Urothelium cell line (cell line): ENCODE data around the gene SLC9A4.

ENCODE experiments used
- DNase-seq: peaks from one replicate; pipeline ENCODE4 v3.0.0; 2011; ENCODE audit warnings: low spot score, mixed read lengths
- FAIRE-seq: peaks from 2 replicates; lab custom pipeline; 2011; peaks lifted over from hg19 to GRCh38; lab: Jason Lieb, UNC

The SLC9A4 gene

DNA sequence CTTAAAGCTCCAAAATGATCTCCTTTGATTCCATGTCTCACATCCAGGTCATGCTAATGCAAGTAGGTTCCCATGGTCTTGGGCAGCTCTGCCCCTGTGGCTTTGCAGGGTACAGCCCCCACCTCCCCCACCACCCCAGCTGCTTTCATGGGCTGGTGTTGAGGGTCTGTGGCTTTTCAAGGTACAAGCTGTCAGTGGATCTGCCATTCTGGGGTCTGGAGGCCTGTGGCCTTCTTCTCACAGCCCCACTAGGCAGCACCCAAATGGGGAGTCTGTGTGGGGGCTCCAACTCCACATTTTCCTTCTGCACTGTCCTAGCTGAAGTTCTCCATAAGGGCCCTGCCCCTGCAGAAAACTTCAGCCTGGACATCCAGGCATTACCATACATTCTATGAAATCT, 19.0 kb downstream of the SLC9A4 start:
- DNase-seq (no peak), FAIRE-seq (no peak)

DNA sequence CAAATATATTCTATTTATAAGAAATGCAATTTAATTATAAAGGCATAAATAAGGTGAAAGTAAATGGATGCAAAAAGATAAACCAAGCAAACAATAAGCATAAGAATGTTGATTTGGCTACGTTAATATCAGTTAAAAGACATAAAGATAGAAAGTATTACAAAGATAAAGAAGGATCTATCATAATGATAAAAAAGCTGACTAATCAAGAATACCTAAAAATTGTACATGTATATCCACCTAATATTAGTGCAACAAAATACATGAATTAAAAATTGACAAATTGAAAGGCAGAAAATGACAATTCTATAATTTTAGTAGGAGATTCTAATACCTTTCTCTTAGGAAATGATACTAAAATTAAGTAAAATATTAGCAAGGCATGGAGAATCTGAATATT, 21.5 kb downstream of the SLC9A4 start:
- DNase-seq, result no peak
- no peak for FAIRE-seq

DNA sequence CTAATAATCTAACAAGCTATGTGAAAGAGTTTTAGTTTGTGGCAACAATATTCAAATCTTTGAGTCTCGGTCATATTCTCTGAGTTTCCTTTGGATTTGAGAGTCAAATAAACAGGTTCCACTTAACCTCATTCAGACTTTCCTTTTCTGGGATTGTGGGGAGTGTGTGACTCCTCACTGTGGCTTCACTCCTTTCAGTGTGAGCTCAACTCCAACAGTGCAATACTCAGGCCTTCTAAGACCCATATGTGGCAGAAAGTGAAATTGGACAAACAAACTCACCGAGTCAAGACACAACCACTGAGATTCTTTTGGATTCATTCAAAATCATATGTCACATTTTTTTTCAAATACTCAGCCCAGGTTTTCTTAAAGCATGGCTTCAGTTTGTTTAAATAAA, 25.4 kb downstream of the SLC9A4 start:
- DNase-seq, result no peak
- no peak for FAIRE-seq

DNA sequence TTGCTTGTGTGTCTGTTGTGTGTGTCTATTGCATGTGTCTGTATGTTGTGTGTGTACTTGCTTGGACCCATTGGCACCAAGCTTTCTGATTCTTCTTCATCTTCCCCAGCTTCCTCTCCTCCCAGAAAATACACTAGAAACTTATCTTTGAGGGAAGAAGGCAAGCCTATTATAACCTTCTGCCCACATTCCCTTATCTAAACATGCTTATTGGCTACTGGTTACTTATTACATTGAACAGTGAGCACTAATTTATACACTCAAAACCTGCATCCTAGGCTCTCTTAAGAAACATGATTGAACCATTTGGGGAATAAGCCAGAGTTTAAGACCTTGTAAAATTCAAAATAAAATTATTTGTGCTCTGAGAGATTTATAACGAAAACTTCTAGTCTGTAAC, 26.5 kb downstream of the SLC9A4 start:
- FAIRE-seq (no peak), DNase-seq (no peak)

DNA sequence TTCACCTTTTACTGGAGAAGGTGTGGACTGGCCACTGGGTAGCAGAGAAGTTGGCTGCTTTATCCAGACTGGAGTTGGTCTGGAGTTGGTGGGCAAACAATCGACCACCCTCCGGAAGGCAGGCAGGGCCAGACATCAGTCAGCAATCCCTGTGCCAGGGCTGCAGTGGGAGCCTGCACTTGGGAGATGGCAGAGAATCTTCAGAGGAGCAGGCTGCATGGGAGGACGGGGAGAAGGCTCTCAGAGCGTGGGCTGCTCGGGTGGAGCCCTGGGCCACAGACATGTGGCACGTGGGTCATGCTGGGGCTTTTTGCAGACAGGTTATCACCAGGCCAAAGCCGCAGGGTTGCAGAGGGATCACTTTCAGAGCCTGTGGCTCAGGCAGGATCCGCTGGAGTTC, 29.6 kb downstream of the SLC9A4 start:
- DNase-seq, result no peak
- FAIRE-seq, result no peak

DNA sequence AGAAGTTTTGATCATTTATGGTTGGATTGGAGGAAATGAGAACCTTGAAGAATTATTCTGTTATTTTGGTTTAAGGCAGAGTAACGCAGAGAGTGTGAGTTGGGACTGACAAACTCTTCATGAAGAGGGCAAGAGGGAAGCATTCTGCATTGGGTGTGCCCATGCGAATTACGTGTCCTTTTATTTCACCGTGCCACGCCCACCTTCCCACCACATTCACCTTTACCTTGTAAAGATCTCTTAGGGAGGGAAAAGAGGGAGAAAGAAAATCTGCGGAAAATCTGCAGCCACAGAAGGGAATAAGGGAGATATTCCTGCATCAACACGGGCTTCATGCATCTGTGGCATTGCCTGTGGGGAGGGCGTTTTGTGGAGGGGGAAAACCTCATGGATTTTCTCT, 31.8 kb downstream of the SLC9A4 start:
- DNase-seq (no peak), FAIRE-seq (no peak)

DNA sequence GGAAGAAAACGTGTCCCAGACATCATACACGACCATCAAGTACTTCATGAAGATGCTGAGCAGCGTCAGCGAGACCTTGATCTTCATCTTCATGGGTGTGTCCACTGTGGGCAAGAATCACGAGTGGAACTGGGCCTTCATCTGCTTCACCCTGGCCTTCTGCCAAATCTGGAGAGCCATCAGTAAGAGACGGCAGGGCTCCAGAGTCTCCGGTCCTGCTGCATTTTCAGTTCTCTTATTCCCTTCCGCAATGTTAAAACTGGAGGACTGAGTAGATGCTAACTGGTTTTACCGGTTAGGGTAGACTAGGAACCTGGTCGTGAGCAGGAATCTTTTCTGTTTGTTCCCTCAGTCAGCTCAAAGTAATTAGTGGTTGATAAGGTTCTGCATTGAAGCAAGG, 32.3 kb downstream of the SLC9A4 start:
- FAIRE-seq (no peak), DNase-seq (no peak)

DNA sequence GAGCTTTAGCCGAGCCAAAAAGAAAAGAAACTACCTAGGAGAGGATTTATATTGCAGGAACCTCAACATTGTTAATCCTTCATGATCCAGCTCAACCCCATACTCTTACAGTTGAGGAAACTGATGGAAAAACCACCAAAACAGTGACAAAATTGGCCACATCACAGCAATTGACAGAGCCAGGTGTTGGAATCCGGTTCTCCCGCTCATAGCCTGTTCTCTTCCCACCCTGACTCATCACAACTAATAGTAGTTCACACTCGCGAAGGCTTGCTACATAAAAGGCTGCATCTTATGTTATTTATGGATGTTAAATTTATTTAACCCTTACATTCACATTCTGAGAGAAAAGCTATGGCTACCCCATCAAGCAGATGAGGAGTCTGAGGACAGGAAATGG, 33.7 kb downstream of the SLC9A4 start:
- FAIRE-seq (no peak), DNase-seq (no peak)

DNA sequence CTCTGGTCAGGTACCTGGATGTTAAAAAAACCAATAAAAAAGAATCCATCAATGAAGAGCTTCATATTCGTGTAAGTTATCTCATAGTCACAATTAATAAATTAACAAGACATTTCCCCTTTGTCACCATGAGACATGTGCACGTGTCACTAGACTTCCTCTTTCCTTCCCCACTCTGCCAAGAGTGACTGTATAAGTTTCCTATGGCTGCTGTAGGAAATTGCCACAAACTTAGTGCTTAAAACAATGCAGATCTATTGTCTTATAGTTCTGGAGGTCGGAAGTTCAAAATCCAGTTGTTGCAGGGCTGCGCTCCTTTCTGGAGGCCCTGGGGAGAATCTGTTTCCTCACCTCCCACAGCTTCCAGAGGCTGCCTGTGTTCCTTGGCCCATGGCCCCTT, 35.8 kb downstream of the SLC9A4 start:
- DNase-seq (no peak), FAIRE-seq (no peak)

DNA sequence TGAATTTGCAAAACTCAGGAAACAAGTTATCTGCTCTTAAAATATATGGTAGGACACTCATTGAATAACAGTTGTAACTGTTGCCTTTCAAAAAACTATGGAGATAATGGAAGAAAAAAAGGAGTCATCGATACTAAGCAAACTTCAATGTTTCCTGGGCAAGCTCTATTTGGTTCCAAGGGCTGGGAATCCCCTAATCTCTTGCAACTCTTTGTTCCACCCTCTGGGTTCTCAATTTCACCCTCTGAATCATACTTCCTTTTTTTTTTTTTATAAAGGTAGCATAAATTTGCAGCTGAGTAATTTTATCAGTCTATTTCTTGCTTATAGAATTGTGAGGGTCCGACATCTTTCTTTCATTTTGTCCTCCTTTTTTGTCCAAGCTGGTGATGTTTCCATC, 36.7 kb downstream of the SLC9A4 start:
- FAIRE-seq, result no peak
- DNase-seq, result no peak

DNA sequence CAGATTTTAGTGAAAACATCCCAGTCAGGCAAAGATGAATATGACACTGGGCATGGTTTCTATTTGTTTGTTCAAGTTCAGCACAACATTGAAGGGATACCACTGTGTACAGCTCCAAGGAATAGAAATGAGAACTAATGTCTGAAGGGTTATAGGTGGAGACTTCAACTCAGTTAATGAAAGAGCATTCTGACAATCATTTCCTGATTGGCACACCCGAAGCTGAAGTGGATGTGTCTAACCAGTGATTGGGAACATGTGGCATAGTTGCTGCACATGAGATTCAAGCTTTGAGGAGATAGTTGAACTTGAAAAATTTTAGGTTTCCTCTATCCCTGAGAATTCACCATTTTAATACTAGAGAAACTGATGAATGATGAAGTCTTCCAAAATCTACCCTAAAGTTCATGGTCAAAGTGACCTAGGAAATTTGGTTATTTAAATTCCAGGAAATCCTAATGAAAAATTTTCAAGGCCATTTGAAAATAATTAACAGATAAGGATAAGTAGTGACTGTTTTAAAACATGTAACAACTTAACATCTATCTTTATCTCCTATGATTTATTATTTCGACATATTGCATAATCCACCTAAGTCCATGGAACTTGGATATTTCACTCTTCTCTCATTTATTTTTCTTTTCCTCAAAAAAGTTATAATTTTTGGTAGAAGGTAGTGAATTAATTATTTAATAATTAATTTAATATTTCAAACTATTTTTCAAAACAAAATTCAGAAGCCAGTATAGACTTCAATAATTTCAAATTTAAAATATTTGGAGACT, 38.0 kb downstream of the SLC9A4 start:
- DNase-seq (no peak), FAIRE-seq (no peak)

DNA sequence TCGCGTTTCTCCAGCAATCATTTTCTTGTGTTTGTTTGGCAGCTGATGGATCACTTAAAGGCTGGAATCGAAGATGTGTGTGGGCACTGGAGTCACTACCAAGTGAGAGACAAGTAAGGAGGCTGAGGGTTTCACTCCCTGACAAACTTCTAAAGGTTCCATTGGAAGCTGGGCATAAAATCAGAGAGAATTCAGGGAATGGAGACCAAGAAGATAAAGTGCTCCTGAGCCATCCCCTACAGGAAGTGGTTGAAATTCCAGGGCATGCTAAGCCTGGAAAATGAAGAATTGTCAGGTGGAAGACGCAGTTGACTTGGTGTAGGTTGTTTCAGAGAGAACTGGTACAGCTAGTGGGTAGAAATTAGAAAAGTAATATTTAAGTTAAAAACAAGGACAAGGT, 39.1 kb downstream of the SLC9A4 start:
- FAIRE-seq (no peak), DNase-seq (no peak)

DNA sequence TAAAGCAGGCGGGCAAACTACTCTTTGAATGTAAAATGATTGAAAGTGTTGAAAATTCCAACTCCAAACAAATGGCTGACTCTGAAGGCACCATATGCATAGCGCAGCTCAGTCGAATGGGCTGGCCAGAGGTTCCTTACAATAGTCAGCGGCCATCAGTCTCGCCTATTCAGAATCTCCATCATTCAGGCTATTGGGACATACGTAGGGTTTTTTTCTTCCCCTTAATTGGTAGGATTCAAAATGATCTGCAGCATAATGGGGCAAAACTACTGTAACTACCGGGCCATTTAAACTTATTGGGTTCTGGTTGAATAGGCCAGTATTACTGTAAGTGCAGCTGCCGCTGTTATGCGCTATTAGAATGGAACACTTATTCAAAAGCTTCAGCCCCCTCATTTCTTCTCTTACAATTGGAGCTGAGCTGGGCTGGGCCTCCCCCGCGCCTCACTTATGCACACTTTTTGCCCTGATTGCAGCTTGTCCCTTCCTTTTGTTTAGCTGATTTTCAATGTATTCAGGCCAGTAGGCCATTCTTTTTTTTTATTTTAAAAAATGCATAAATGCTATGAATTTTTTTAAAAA, 40.4 kb downstream of the SLC9A4 start:
- DNase-seq (no peak), FAIRE-seq (no peak)

DNA sequence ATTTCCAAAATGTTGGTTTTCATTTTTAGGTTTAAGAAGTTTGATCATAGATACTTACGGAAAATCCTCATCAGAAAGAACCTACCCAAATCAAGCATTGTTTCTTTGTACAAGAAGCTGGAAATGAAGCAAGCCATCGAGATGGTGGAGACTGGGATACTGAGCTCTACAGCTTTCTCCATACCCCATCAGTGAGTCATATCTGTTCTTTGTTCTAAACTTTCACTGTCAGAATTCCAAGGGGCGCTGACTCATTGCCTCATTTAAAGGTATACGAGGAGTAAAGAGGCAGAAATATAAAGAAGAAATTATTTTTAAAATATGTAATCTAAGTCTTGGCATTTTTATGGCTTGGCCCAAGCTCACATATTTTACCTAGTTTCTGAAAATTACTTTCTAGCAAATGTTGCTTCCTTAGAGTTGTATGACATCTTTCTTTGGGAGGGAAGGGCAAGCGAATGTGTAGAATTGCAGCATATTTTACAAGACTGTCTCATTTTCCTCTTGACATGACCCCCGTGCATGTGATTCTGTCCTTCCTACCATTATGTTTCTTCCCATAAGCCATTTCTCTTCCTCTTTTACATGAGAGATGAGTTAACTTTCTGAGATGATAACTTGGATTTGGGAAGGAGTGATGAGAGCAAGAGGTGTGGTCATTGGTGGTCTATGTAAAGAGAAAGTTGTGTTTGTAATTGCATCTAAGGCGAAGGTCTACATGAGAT, 41.2 kb downstream of the SLC9A4 start:
- no peak for FAIRE-seq
- DNase-seq, result peak; percentile 87

DNA sequence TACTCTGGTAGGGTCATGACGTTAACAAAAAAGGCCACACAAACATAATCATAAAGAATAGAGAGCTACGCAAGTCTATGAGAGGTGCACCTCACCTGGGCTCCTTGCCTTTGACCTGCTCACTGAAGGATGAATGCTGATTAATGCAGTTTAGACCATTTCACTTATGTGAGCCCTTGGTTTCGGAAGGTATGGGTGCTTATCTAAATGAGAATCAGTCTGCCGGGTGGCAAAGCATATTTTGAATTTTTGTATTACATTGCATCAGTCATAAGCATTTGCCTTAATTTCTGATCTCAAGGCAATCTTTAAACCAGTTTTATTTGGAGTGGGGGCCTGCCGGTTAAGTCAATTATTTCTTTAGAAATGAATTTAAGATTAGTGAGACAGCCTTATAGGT, 42.8 kb downstream of the SLC9A4 start:
- FAIRE-seq, result no peak
- DNase-seq, result no peak

DNA sequence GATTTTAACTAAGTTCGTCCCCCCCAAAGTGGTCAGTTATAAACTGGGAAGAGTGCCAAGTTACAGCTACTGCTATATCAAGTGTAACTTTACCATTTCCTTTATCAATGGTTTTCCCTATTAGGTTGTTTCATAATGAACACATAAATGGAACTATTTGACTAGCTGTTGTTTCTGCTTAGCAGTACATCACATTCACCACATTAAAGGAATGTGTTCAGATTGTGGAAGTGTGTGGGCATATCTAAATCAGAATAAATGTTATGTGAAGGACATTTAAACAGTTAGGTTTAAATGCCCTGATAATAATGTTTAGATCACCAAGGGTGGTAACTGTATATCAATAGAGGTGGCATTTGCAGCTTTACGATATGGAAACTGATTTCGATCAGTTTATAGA, 45.1 kb downstream of the SLC9A4 start:
- FAIRE-seq (peak; percentile 72), DNase-seq (no peak)

DNA sequence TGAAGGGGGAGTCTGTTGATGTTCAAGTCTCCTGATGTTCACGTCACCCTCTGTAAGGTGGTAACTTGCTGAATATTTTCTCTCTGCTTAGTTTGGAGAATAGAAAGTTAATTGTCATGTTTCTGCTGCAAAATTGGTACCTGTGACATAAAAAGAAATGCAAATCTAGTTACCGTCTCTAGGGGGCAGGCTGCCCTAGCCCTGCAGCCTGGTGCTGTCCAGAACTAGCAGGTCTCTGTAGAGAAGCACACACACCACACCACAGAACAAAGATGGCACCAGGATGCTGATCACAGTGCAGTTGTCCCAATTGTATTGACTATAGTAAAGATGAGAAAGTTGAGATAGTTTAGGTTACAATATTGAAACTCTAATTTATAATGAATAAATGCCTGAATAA, 47.0 kb downstream of the SLC9A4 start:
- peak; percentile 54 for DNase-seq
- FAIRE-seq, result peak; percentile 13

DNA sequence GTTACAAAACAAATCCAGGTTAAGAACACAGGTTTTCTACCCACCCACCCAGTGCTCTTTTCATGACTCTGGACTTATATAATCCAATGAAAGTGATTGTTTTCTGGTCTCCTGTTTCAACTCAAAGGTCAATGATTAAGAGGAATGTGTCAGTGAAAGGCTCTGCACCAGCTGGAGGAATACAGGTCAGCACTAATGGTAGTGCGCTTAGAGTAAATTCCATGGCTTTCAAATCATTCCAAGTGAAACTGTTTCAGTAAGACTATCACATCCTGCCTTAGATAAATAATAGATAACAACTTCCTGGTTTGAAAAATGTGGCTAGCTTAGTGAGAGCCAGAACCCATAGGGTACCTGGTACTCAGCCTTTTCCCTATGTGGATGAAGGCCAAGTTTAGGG, 47.8 kb downstream of the SLC9A4 start:
- no peak for DNase-seq
- FAIRE-seq, result no peak

DNA sequence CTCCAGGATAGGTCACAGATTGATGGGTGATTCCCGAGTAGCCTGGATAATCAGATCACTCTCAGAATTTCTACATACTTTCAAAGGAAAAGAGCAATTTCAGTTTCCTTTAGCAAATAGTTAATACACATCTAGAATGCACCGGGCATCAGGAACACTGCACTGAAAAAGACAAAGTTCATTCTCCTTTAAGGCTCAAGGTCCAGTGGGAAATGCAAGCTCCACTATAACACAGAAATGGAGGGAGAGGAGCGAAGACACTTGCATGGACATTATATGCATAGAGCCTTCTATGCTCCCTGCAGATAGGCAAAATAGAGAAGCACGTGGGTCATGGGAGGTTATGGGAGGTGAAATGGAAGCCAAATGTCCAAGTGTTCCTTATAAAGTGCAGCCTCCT, 49.1 kb downstream of the SLC9A4 start:
- FAIRE-seq, result no peak
- DNase-seq, result no peak

DNA sequence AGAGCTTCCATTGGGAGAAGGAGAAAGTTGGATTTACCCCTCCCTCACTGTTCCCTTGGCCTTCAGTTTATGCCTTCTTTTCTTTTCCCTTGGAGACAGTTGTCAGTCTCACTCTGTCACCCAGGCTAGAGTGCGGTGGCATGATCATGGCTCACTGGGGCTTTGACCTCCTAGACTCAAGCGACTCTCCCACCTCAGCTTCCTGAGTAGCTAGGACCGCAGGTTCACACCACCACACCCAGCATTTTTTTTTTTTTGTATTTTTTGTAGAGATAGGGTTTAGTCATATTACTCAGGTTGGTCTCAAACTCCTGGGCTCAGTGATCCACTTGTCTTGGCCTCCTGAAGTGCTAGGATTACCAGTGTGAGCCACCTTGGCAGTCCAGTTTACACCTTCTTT, 49.9 kb downstream of the SLC9A4 start:
- FAIRE-seq, result no peak
- DNase-seq, result no peak

DNA sequence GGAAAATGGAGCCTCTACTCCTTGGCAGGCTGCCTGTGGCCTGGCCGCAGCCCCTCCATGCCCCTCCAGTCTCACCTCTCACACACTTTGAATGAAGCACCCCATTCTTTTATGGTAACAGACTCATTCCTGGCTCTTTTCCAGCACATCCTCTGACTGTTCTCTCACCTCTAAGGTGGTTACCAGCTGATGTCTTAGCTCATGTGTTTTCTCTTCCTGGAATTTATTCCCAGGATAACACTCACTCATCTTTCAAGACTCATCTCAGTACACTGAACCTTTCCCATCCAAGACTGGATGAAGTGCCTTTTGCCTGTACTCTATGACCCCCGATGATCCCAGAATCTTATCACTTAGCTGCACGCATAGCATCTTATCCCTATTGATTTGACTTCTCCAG, 50.6 kb downstream of the SLC9A4 start:
- DNase-seq, result no peak

DNA sequence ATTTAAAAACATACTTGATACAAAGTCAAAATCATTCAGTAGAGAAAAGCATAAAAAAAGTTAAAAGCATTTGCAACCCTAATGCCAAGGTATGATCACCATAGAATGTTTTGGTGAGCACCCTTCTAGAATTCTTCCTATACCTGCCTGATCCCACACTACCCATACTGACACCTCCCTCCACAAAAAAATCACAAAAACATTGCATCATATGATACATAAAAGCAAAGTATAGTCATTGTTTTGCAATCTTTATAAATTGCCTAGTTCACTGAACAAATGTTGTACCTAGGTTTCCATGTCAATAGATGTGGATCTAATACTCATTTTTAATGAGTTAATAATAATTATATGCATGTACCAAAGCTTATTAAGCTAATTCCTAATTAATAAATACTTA, 54.1 kb downstream of the SLC9A4 start:
- no peak for DNase-seq
- no peak for FAIRE-seq

More for the DNA sequence above, 50.6 kb downstream of the SLC9A4 start:
- FAIRE-seq, result no peak
